GM13977 (cell line): ENCODE measurements around the gene MAMDC2.
"Not testable (repeated sequence)": the region's sequence is repeated elsewhere in the genome, so short reads cannot be mapped to it uniquely, and the experiment has no call there.

Experiments used
- DNase-seq: peaks from one replicate; pipeline ENCODE4 v3.0.0; 2012; ENCODE audit warnings: low spot score
- in situ Hi-C: fragments of 300-500 bp; cut with MboI; formaldehyde crosslinking; loops from one replicate; pipeline ENCODE4 v1.12.0; 2022; ENCODE audit warnings: low sequenced_read_pairs, low pct_unique_long_range_greater_than_20kb, mixed read lengths, inconsistent platforms; ENCODE audit not compliant: unreplicated experiment
- TF ChIP-seq, protein P1 (sequence below): IDR thresholded peaks from 2 replicates; pipeline ENCODE4 v1.5.1; 2012; ENCODE audit warnings: mild to moderate bottlenecking, control low read depth; ENCODE audit not compliant: insufficient read depth; ENCODE audit errors: extremely low read depth, missing control alignments

Gene MAMDC2

DNA sequence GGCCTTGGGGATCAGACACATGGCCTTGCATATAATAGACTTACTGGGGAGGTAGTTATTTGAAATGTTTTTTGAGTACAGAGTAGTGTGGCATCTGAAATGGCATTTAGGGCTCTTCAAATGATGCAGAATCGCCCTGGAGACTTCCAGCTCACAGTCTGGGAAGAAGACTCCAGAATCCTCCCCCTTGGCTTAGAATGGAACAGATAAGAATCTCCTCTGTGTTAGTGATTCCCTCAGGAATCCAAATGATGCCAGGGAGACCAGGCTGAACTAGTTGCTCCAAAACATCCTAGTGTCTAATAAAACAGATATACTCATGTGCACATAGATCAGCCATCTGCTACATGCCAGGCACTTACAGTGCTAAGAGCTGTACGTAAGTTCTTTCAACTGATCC, 176.6 kb downstream of the MAMDC2 start:
- in situ Hi-C loops = no loop called here
- DNase-seq = no peak
- TF ChIP-seq, protein P1, sequence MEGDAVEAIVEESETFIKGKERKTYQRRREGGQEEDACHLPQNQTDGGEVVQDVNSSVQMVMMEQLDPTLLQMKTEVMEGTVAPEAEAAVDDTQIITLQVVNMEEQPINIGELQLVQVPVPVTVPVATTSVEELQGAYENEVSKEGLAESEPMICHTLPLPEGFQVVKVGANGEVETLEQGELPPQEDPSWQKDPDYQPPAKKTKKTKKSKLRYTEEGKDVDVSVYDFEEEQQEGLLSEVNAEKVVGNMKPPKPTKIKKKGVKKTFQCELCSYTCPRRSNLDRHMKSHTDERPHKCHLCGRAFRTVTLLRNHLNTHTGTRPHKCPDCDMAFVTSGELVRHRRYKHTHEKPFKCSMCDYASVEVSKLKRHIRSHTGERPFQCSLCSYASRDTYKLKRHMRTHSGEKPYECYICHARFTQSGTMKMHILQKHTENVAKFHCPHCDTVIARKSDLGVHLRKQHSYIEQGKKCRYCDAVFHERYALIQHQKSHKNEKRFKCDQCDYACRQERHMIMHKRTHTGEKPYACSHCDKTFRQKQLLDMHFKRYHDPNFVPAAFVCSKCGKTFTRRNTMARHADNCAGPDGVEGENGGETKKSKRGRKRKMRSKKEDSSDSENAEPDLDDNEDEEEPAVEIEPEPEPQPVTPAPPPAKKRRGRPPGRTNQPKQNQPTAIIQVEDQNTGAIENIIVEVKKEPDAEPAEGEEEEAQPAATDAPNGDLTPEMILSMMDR = no peak

GRCh38 chr9:70222354-70222753, 178.7 kb downstream of the MAMDC2 start:
- DNase-seq = no peak
- TF ChIP-seq, protein P1 = no peak
- in situ Hi-C loops = no loop called here

DNA sequence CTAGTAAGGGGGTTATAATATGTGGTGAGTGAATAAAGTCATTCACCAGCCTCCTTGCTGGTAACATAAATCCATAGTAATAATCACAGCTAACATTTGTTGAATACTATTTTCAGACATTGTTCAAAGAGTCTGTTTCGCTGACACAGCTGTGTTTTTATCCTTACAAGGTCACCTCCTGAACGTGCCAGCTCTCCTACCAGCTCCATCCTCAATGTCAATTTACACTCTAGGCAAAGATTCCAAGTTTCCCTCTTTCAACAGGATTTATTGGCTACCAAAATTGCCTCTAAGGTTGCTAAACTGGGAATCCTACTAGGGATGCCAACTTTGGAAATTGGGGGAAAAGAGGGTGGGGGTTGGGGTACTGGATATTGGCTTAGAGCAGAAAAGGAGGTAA, 184.5 kb downstream of the MAMDC2 start:
- TF ChIP-seq, protein P1 = no peak
- in situ Hi-C loops = no loop called here
- no peak for DNase-seq

GRCh38 chr9:70228611-70229010, 185.0 kb downstream of the MAMDC2 start:
- TF ChIP-seq, protein P1 = no peak
- DNase-seq = no peak
- in situ Hi-C loops = no loop called here

DNA sequence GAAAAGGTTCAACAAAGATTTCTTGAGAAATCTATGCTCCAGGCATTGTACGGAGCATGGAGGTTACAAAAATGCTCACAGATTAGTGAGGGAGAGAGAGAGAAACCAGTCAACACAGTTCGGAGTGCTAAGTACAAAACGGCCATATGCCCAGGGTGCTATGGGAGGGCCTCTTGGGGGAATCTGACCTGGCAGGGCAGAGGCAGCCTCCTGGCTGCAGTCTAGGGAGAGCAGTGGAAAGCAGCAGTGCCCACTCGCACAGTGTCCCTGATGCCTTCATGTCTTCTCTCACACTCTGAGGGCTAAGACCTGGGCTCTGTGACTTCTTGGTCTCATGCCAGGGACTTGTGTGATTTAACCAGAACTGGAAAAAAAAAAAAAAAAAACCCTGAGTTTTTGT, 185.4 kb downstream of the MAMDC2 start:
- TF ChIP-seq, protein P1 = no peak
- in situ Hi-C loops = no loop called here
- DNase-seq = no peak

DNA sequence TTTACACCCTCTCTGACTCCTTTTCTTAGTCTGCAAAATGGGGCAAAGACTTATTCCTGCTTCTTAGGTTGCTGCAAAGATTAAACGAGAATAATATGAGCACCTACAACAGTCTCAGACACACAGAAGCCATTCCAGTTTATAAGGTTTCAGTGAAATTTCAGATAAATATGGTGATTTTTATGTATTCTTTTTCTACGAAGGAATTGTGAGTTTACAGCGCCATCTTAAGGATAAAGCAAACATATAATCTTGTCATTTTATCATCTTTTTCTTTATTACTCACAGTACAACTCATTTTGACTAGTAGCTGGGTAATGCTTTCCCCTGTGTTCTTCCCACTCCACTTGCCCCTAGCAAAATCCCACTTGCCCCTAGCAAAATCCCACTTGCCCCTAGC, 185.9 kb downstream of the MAMDC2 start:
- in situ Hi-C loops = no loop called here
- DNase-seq = no peak
- TF ChIP-seq, protein P1 = no peak

DNA sequence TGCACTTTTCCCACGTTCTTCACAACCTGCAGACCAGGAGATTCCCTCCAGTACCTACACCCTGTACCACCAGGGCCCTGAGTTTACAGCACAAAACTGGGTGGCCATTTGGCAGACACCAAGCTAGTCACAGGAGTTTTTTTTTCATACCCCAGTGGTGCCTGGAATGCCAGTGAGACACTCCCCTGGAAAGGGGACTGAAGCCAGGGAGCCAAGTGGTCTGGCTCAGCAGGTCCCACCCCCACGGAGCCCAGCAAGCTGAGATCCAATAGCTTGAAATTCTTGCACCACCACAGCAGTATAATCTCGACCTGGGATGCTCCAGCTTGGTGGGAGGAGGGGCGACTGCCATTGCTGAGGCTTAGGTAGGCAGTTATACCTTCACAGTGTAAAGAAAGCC, 188.8 kb downstream of the MAMDC2 start:
- DNase-seq = no peak
- TF ChIP-seq, protein P1 = no peak
- in situ Hi-C loops = no loop called here

DNA sequence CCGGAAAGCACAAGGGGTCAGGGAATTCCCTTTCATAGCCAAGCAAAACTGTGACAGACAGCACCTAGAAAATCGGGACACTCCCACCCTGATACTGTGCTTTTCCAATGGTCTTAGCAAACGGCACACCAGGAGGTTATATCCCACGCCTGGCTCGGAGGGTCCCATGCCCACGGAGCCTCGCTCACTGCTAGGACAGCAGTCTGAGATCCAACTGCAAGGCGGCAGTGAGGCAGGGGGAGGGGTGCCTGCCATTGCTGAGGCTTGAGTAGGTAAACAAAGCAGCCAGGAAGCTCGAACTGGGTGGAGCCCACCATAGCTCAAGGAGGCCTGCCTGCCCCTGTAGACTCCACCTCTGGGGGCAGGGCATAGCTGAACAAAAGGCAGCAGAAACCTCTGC, 190.6 kb downstream of the MAMDC2 start:
- in situ Hi-C loops, DNase-seq: not testable (repeated sequence)

- DNase-seq, in situ Hi-C loops: not testable (repeated sequence)
These were observed 202.3 kb downstream of the MAMDC2 start for GRCh38 chr9:70245952-70246351.
